HG02840 (cell line): Measurements from ENCODE around the gene LGALS9.
"Not testable (repeated sequence)": the region's sequence is repeated elsewhere in the genome, so short reads cannot be mapped to it uniquely, and the experiment has no call there.

ENCODE experiments used
- ATAC-seq: cut with Tn5 transposase; IDR thresholded peaks from one replicate; pipeline ENCODE4 v1.9.1; 2021; ENCODE audit warnings: mild to moderate bottlenecking, moderate library complexity, moderate number of reproducible peaks; ENCODE audit not compliant: unreplicated experiment, low FRiP score

The LGALS9 gene

DNA sequence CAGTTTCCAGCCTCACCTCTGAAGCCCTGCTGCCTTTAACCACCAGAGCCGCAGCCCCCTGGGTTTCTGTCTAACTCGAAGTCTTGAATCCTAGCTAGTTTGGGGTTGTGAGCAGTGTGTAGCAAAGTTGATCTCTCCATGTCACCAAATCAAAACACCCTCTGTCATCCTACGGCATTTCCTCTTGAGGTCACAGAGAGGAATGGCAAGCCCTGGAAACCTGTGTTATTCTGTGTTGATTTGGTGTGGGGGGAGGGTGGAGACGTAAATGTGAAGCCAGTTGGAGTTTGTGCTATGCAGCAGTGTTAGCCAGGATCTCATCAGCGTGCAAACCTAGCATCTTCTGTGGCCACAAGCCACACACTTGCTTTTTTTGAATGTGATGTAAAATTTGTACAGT lies 5.1 kb upstream of the LGALS9 start:
- no peak for ATAC-seq

DNA sequence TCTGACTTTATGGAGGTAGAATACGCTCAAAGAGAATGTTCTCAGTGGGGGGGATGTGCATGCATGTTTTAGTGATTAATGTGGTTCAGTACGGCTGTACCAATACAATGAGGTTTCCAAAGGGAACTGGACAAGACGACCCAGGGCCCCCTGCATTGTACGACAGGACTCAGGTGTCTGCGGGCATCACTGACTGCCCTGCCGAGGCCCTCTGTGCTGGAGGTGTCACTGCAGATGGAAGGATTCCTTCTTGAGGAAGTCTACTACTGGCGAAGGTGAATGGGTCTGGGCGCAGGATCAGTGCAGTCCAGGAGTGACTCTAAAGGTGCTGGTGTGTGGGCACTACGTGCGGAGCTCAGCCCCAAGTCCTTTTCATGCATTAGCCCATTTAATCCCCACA lies 3.5 kb upstream of the LGALS9 start:
- ATAC-seq = no peak

DNA sequence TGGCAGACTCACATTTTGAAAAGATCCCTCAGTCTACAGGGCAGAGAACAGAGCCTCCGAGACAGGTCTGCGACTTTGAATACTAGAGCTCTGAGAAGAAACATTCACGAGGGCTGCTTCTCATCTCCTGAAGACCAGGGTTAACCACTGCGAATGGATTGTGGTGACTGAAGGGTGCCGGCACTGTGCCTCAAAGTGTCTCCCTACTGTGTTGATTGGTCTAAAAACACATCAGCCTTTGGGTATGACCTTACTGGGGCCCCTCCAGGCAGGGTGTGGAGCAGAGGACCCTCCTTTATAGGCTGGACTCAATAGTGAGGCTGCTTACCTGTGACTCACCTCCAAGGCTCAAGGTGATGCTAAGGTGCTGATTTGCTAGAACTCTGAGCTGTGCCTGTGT lies 2.6 kb upstream of the LGALS9 start:
- no peak for ATAC-seq

DNA sequence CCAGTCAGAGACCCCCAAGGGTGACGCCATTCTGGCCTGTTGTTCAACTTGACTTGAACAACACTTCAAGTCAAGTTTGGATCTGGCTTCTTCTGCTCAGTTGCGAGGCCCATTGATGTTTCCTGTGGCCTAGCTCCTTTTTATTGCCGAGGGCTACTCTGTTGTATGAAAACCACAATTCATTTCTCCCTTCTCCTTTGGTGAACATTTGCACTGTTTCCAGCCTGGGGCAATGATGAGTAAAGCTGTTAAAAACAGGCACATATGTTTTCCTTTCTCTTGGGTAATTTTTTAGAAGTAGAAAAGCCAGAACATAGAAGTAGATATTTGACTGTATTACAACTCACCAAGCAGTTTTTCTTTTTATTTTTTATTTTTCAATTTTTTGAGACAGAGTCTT lies 1.7 kb upstream of the LGALS9 start:
- ATAC-seq = not testable (repeated sequence)

DNA sequence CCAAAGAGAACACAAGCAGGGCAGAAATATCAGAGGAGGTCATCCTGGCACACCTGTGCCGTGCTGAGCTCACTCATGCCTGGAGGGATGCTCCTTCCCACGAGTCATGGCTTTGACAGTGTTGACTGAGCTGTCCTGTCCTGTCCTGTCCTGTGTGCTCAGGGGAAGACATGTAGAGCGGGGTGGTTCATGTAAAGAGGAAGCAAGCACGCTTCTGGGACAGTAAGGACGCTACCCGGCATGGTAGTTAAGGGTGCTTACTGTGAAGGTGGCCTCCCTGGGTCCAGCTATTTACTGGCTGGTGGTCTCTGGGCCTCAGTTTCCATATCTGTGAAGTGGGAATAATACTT lies 398 bp downstream of the LGALS9 start:
- no peak for ATAC-seq

DNA sequence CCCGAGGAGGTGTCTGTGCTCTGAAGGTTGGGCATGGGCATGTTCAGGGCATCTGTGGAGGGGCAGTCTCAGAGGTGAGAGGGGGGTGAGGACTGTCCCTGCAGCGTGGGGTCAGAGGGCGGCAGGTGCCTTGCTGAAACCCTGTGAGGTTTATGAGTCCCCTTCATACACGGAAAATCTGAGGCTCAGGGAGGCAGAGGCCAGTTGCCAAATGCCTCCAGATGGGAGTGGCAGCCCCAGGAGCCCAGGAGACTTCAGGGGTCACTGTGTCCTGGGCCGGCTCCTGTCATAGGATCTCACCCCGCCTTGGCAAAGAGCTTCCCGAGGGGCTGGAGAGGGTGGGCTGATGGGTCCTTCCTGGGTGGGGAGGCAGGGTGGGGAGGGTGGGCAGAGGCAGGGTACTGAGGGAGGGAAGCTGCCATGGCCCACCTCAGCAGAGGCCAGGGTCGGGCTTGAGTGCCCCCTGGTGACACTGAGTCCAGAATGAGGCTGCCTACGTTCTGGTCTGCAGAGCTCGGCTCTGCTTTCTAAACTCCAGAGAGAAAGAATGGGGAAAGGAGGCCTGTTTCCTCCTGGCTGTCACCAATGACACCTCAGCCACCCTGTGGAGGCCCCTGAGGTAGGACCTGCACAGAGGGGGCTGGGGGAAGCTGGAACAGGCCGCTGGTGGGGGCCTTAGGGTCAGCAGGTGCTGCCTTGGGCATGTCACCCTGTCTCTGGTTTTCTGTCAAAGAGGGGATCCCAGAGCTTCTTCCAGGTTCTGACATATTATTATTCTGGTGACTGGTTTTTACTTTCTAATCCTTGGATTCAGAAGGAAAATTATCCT lies 1.1 kb downstream of the LGALS9 start:
- ATAC-seq = no peak

DNA sequence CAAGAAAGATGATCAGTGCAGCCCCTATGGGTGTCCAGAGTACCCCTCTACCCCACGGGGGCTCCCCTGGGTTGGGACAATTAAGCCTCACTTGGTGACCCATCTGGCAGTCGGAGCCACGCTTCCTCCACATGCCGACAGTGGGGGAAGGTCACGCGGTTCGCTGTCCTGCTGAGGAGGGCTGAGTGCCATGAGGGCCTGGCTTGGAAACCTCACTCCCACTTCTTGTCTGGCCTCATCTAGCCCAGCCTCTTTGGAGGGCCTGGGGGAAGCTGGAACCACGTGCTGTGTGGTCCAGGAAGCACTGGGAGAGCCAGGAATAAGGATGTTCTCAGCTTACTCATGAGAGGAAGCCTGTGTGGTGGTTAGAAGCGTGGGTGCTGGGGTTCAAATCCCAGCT lies 1.8 kb downstream of the LGALS9 start:
- not testable (repeated sequence) for ATAC-seq

DNA sequence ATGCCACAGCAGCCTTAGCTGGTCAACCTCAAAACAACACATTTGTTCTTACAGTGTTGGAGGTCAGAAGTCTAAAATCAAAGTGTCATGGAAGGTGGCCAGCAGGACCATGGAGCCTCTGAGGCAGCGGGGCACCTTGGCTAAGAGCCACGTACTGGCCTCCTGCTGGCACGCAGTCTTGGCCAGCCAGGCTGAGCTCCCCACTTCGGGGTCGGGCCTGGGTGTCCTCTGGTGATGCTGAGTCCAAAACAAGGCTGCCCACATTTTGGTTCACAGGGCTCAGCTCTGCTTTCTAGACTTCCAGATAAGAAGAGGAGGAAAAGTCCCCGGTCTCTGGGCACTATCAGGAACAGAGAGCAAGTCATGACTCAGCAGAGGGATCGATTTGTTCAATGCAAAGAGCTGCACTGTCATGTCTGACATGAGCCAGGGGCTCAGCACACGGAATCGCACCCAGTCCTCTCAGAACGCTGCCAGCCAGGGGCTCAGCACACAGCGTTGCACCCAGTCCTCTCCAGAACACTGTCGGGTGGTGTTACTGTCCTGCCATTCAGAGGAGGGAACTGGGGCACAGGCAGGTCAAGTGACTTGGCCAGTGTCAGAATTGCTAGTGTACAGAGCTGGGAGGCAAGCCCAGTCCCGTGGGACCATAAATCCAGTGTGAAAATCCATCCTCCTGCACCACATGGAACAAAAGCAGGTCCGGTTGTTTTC lies 2.5 kb downstream of the LGALS9 start:
- no peak for ATAC-seq

DNA sequence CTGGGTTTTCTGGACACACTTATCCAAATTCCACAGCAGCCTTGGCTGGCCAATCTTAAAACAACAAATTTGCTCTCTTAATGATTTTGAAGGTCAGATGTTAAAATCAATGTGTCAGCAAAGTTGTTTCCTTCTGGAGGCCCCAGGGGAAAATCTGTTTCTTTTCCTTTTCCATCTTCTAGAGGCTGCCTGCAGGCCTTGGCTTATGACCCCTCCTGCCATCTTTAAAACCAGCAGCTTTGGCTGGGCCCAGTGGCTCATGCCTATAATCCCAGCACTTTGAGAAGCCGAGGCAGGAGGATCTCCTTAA lies 3.0 kb downstream of the LGALS9 start:
- ATAC-seq = no peak

DNA sequence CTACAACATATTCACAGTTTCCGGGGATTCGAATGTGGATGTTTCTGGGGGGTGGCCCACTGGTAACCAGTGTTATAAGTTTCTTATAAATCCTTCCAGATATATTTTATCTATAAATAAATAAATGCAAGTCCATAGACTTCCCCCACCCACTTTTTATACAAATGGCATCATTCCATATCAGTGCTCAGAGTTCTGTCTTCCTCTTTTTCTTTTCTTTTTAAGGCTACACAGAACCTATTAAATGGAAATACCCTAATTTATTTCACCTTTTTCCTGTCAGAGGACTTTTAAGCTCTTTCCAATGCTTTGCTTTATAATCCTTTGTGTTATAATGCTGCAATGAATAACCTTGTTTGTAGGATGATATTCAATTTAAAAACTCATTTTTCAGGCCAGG lies 3.8 kb downstream of the LGALS9 start:
- ATAC-seq = no peak

DNA sequence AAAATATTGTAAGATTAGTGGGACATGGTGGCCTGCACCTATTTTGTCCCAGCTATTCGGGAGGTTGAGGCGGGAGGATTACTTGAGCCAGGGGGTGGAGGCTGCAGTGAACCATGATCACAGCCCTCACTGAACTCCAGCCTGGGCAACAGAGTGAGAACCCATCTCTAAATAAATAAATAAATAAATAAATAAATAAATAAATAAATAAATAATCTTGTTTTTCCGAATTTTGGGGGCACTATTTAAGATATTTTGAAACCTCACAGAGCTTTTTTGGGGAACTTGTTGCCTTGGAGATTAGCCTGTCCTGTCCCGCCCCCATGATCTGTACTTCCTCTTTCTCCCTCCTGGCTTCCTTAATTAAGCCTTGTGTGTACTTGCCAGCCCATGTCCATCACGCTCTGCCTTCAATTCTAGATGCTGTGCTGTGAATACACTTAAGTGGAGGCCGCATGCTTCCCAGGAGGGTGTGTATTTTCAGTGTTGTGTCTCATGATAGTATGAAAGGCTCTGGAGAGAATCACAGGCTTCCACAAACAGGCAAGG lies 4.4 kb downstream of the LGALS9 start:
- ATAC-seq = no peak

DNA sequence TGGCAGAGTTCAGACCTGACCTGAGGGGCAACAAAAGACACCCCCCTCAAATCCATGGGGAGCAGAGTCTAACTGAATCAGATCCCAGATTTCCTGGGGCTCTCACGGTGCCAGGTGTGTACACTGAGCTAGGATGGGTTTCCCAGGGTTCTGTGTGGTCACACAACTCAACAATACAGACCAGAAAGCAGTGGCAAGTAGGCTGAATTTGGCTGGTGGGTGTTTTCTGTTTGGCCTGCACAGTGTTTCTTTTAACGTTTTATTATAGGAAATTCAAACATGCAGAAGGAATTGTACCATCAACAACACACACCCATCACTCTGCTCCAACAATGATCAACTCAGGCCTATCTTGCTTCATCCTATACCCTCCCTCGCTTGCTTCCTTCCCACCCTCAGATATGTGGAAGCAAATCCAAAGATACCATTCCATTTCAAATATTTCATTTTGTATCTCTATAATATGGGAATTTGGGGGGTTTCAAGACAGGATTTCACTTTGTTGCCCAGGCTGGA lies 5.1 kb downstream of the LGALS9 start:
- ATAC-seq = not testable (repeated sequence)

DNA sequence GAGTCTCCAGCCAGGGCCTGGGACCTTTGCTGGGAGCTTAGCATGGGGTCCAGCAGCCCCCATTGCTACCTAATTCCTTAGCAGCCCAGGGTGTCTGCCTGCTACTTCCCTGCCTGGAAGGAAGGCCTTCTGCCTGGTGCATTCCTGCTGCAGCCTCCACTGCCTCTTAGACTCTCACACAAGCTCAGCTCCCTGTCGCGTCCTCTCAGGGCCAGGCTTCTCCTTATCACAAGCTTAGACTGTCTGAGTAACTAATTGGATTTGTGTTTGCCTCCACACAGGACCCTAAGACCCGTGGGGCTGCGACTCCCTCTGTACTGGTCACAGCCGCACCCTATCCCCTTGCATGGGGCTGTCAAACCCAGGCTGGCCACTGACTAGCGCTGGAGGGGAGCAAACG lies 6.8 kb downstream of the LGALS9 start:
- not testable (repeated sequence) for ATAC-seq

DNA sequence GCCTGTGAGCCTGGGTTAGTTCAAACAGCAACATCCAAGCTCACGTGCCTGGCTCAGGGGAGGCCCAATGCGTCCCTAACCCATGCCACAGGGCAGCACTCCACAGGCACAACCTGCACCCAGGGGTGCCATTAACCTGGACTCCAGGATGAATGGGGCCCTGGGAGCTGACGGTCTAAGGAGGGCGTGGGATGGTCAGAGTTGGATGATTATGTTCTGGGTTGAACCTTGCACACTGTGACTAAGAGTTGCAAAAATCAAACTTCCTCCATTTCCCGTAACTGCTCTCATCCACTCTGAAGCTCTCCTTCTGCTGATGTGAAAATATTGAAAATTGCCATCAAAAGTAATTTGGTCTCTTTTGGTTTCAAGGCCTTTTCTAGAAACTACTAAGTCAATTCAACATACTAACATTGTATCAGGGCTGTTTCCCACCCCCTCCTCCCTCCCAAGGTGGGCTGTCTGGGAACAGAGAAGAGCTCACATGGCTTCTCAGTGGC lies 7.5 kb downstream of the LGALS9 start:
- not testable (repeated sequence) for ATAC-seq

DNA sequence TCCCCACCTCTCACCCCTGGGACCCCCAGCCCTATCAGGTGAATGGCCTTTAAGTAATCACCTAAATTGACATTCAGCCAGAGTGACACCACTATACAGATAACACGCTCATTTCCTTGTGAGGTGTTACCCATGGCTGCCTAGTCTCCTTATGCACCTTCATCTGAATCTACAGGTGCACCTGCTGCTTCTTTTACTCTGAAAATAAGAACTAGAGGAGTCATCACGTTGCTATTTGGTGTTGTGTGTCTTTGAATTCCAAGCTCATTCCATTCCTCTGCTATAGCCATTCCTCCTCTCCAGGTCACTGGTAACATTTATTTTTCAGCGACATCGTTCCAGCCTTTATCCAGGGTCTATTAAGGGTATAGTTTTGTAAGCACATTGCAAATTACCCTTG lies 9.8 kb downstream of the LGALS9 start:
- ATAC-seq = no peak

DNA sequence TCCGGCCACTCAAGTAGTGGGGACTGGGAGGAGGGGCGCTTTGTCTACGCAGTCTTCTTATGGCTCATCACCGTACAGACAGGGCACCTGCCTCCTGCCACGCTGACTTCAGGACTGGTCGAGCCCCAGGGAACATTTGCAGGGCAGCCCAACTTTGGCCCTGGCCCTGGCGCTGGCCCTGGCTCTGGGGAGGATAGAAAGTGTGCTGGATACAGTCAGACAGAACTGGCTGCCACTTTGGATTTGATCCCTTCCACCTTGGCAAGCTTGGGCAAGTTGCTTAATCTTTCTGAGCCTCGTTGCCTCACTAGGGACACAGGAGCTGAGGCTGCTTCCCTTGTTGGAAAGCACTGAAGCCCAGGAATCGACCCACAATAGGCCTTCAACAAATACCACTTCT lies 13.6 kb downstream of the LGALS9 start:
- no peak for ATAC-seq

DNA sequence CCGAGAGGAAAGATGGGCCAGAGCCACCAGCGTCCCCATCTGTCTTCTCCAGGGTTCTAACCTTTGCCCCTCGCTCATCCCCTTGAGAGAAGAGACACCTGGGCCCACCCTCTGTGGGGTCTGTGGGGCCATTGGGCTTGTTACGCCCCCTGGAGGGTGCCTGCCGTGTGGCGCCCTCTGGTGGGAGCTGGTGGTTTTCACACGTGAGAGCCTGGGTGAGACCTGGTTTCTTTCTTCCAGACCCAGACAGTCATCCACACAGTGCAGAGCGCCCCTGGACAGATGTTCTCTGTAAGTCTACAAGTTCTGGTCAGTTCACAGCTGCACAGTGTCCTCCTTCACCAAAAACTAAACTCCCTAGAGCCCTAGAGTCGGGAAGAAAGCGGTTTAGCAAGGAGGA lies 14.6 kb downstream of the LGALS9 start:
- not testable (repeated sequence) for ATAC-seq

DNA sequence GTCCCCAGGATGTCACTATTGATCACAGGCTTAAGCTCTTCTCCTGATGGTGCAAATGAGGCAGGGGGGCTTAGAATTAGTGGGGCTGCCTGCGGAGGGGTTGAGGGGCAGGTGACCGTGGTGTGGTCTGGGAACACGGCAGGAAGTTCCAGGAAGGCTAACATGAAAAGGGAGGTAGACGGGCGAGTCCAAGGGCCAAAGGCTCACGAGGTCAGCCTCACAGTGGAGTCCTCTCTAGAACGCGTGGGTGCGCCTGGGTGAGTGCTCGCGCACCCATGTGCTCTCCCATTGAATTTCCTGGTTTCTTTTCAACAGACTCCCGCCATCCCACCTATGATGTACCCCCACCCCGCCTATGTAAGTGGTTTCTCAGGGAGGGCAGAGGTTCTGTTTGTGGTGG lies 15.2 kb downstream of the LGALS9 start:
- ATAC-seq = no peak

DNA sequence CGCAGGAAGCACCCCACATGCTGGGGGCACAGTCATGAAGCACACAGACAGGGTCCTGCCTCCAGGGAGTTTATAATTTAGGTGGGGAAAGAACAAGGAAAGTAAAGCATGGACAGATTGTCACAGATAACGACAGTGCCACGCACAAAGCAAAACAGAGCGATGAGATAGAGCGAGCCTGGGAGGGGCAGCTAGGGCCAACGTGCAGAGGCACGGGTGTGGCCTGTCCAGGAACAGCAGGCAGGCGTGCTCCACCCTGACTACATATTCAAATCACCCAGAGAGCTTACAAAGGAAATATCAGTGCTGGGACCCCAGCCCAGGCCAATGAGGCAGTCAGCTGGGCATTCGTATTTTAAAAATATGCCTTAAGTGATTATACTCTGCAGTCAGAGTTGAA lies 16.8 kb downstream of the LGALS9 start:
- ATAC-seq = no peak

DNA sequence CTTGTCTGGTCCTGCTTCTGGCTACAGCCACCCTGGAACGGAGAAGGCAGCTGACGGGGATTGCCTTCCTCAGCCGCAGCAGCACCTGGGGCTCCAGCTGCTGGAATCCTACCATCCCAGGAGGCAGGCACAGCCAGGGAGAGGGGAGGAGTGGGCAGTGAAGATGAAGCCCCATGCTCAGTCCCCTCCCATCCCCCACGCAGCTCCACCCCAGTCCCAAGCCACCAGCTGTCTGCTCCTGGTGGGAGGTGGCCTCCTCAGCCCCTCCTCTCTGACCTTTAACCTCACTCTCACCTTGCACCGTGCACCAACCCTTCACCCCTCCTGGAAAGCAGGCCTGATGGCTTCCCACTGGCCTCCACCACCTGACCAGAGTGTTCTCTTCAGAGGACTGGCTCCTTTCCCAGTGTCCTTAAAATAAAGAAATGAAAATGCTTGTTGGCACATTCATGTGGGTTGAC lies 18.2 kb downstream of the LGALS9 start:
- ATAC-seq = not testable (repeated sequence)

DNA sequence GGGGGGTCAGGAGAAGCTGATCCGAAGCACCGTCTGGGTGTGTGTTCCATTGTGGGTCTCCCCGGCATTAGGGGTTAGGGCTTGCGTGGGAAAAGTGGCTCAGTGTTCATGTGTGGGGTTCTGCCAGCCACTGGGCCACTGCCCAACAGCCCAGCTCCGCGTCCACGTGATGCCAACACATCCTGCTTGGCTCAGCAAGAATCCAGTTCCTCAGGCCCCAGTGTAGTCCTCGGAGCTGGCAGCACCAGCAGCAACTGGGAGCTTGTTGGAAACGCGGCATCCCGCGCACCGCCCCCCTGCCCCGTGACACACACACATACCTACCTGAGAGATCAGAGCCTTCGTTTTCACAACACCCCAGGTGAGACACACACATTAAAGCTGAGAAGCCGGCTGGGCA lies 18.9 kb downstream of the LGALS9 start:
- ATAC-seq = no peak
